Neuronal stem cell (in vitro differentiated cells): ENCODE data around the gene C5orf63.

ENCODE experiments used
- DNase-seq: peaks from one replicate; pipeline ENCODE4 v3.0.0-alpha.2; 2013; ENCODE audit warnings: low spot score
- H2AFZ ChIP-seq: one replicate; pipeline ENCODE4 v1.6.1; 2013; ENCODE audit warnings: mild to moderate bottlenecking, low read length, inconsistent platforms
- H2AK5ac ChIP-seq: 2 replicates; pipeline ENCODE4 v1.6.1; 2013; ENCODE audit warnings: low read depth, mild to moderate bottlenecking, inconsistent platforms, low read length, moderate library complexity, mixed read lengths
- H2BK120ac ChIP-seq: 2 replicates; pipeline ENCODE4 v1.6.1; 2013; ENCODE audit warnings: low read depth, mild to moderate bottlenecking, inconsistent platforms, low read length, moderate library complexity, mixed read lengths
- H2BK12ac ChIP-seq: one replicate; pipeline ENCODE4 v1.6.1; 2013; ENCODE audit warnings: low read length, inconsistent platforms
- H2BK15ac ChIP-seq: 2 replicates; pipeline ENCODE4 v1.6.1; 2013; ENCODE audit warnings: mild to moderate bottlenecking, low read length, inconsistent platforms, mixed read lengths
- H2BK5ac ChIP-seq: one replicate; pipeline ENCODE4 v1.6.1; 2013; ENCODE audit warnings: inconsistent platforms, mild to moderate bottlenecking, low read length, moderate library complexity
- H3K14ac ChIP-seq: one replicate; pipeline ENCODE4 v1.6.1; 2013; ENCODE audit warnings: low read length, inconsistent platforms
- H3K18ac ChIP-seq: 2 replicates; pipeline ENCODE4 v1.6.1; 2013; ENCODE audit warnings: low read length, inconsistent platforms
- H3K23ac ChIP-seq: 2 replicates; pipeline ENCODE4 v1.6.1; 2013; ENCODE audit warnings: low read depth, mild to moderate bottlenecking, mixed read lengths, low read length, inconsistent platforms; ENCODE audit not compliant: poor library complexity
- H3K27ac ChIP-seq: replicated peaks from 3 replicates; pipeline ENCODE4 v1.5.1; 2013; ENCODE audit warnings: low read length, inconsistent platforms
- H3K27me3 ChIP-seq, 3 experiments: 2 replicates each; pipeline ENCODE4 v1.6.1; 2013; ENCODE audit warnings: low read length in 3 of 3, mild to moderate bottlenecking in 2 of 3, inconsistent platforms in 1 of 3, low read depth in 1 of 3, mixed read lengths in 1 of 3, moderate library complexity in 1 of 3; ENCODE audit not compliant: control insufficient read depth in 3 of 3, insufficient read depth in 3 of 3
- H3K36me3 ChIP-seq, 2 donors: replicated peaks in 1 of 2; 2 replicates each; pipeline ENCODE4 v1.6.1; 2013; ENCODE audit warnings: low read length in 2 of 2; ENCODE audit not compliant: control insufficient read depth in 2 of 2, insufficient read depth in 2 of 2
- H3K4ac ChIP-seq: 2 replicates; pipeline ENCODE4 v1.6.1; 2013; ENCODE audit warnings: inconsistent platforms, mild to moderate bottlenecking, low read length, moderate library complexity
- H3K4me1 ChIP-seq, 2 donors: 1 replicate in 1 of 2; 2 replicates in 1 of 2; pipeline ENCODE4 v1.6.1; 2013; ENCODE audit warnings: low read length in 2 of 2, low read depth in 1 of 2; ENCODE audit not compliant: control insufficient read depth in 2 of 2, insufficient read depth in 1 of 2
- H3K4me2 ChIP-seq: one replicate; pipeline ENCODE4 v1.6.1; 2013; ENCODE audit warnings: mild to moderate bottlenecking, low read length, inconsistent platforms; ENCODE audit not compliant: insufficient read depth, poor library complexity, severe bottlenecking
- H3K4me3 ChIP-seq, 2 donors: 2 replicates each; pipeline ENCODE4 v1.5.1; 2013; ENCODE audit warnings: low read length in 2 of 2, mild to moderate bottlenecking in 2 of 2, inconsistent platforms in 1 of 2, moderate library complexity in 1 of 2
- H3K79me1 ChIP-seq: one replicate; pipeline ENCODE4 v1.6.1; 2013; ENCODE audit warnings: low read depth, mild to moderate bottlenecking, inconsistent platforms, low read length, moderate library complexity
- H3K9ac ChIP-seq: one replicate; pipeline ENCODE4 v1.6.1; 2013; ENCODE audit warnings: mild to moderate bottlenecking, low read depth, low read length, inconsistent platforms; ENCODE audit not compliant: poor library complexity
- H3K9me3 ChIP-seq, 2 donors: replicated peaks in 1 of 2; 2 replicates each; pipeline versions ENCODE3 to v1.6.1; 2013; ENCODE audit warnings: low read length in 2 of 2, mild to moderate bottlenecking in 2 of 2, inconsistent platforms in 1 of 2, low read depth in 1 of 2, mixed read lengths in 1 of 2, moderate library complexity in 1 of 2; ENCODE audit not compliant: control insufficient read depth in 2 of 2, insufficient read depth in 1 of 2
- H4K8ac ChIP-seq: one replicate; pipeline ENCODE4 v1.6.1; 2013; ENCODE audit warnings: low read depth, mild to moderate bottlenecking, inconsistent platforms, low read length, moderate library complexity
- H4K91ac ChIP-seq: one replicate; pipeline ENCODE4 v1.6.1; 2013; ENCODE audit warnings: low read length, low read depth, mild to moderate bottlenecking, inconsistent platforms; ENCODE audit not compliant: poor library complexity
- WGBS, 2 donors: extraction: QIAGEN DNeasy Blood & Tissue Kit; methylation state at CpG; one replicate each; pipeline ENCODE4 v1.1.7; 2013; ENCODE audit warnings: missing lambda C conversion rate in 2 of 2, mixed read lengths in 1 of 2; ENCODE audit not compliant: insufficient read length in 2 of 2, insufficient replicate concordance in 1 of 2; ENCODE audit errors: extremely low coverage in 2 of 2; 5-methylcytosine and 5-hydroxymethylcytosine counted together

Gene C5orf63

GRCh38 chr5:127088251-127088650, 14.9 kb upstream of the C5orf63 start:
- H3K36me3 ChIP-seq, result no peaks in the 10 kb centered on the region
- no peak overlapping the region for H3K27ac ChIP-seq
- H2AFZ ChIP-seq, result no peak overlapping the region
- no peak overlapping the region for H3K18ac ChIP-seq
- no peaks in the 10 kb centered on the region for H3K9me3 ChIP-seq
- no peak overlapping the region for H4K91ac ChIP-seq
- H3K79me1 ChIP-seq, result no peaks in the 10 kb centered on the region
- H3K23ac ChIP-seq, result no peak overlapping the region
- no peak overlapping the region for H2AK5ac ChIP-seq
- H3K4me2 ChIP-seq, result no peak overlapping the region
- WGBS, 2 donors, result no CpG with 5 or more reads among the region's 1 CpG
- no peak overlapping the region for H3K4ac ChIP-seq
- no peak for DNase-seq
- no peak overlapping the region for H2BK120ac ChIP-seq
- H2BK12ac ChIP-seq, result no peak overlapping the region
- H2BK5ac ChIP-seq, result no peak overlapping the region
- no peak overlapping the region for H3K4me3 ChIP-seq
- peaks cover 8 to 30% of the 10 kb centered on the region in 2 donors for H3K4me1 ChIP-seq
- H4K8ac ChIP-seq, result no peak overlapping the region
- no peaks in the 10 kb centered on the region for H3K27me3 ChIP-seq
- H3K14ac ChIP-seq, result no peak overlapping the region
- no peak overlapping the region for H3K9ac ChIP-seq
- no peak overlapping the region for H2BK15ac ChIP-seq

GRCh38 chr5:127086589-127086988, 13.3 kb upstream of the C5orf63 start:
- Histone ChIP-seq H3K4ac (no peak overlapping the region), H3K4me1 (peaks cover 8 to 28% of the 10 kb centered on the region in 2 donors), H3K36me3 (no peaks in the 10 kb centered on the region), H3K79me1 (no peaks in the 10 kb centered on the region), H3K23ac (no peak overlapping the region), H2BK120ac (no peak overlapping the region), H4K8ac (no peak overlapping the region), H3K14ac (no peak overlapping the region), H3K4me2 (no peak overlapping the region), H3K9me3 (no peaks in the 10 kb centered on the region), H2BK5ac (no peak overlapping the region), H2AK5ac (no peak overlapping the region), H3K4me3 (no peak overlapping the region), H2AFZ (peak overlapping the region; percentile 25), H3K27ac (no peak overlapping the region), H4K91ac (no peak overlapping the region), H2BK15ac (no peak overlapping the region), H3K18ac (no peak overlapping the region), H2BK12ac (no peak overlapping the region), H3K27me3 (no peaks in the 10 kb centered on the region), H3K9ac (no peak overlapping the region)
- no CpG with 5 or more reads among the region's 2 CpGs for WGBS, 2 donors
- no peak for DNase-seq

- Histone ChIP-seq H2AK5ac (no peak overlapping the region), H3K14ac (no peak overlapping the region), H4K91ac (no peak overlapping the region), H3K4me2 (no peak overlapping the region), H3K18ac (no peak overlapping the region), H2BK120ac (no peak overlapping the region), H3K27ac (no peak overlapping the region), H2BK5ac (no peak overlapping the region), H2BK15ac (no peak overlapping the region), H3K9me3 (no peaks in the 10 kb centered on the region), H3K36me3 (no peaks in the 10 kb centered on the region), H3K79me1 (no peaks in the 10 kb centered on the region), H4K8ac (no peak overlapping the region), H2BK12ac (no peak overlapping the region), H3K4me3 (no peak overlapping the region), H3K23ac (no peak overlapping the region), H3K4me1 (peaks cover 8 to 28% of the 10 kb centered on the region in 2 donors), H3K9ac (no peak overlapping the region), H3K4ac (no peak overlapping the region), H2AFZ (peak overlapping the region; percentile 47), H3K27me3 (no peaks in the 10 kb centered on the region)
- DNase-seq, result no peak
- WGBS, 2 donors, result no CpG with 5 or more reads among the region's 5 CpGs
Measured at GRCh38 chr5:127085796-127086195, 12.5 kb upstream of the C5orf63 start.

- H3K4me3 ChIP-seq, result no peak overlapping the region
- no peaks in the 10 kb centered on the region for H3K79me1 ChIP-seq
- WGBS, 2 donors, result no CpG with 5 or more reads among the region's 2 CpGs
- no peaks in the 10 kb centered on the region for H3K9me3 ChIP-seq
- H3K9ac ChIP-seq, result no peak overlapping the region
- H3K18ac ChIP-seq, result no peak overlapping the region
- no peaks in the 10 kb centered on the region for H3K36me3 ChIP-seq
- no peak overlapping the region for H4K91ac ChIP-seq
- no peak overlapping the region for H3K4ac ChIP-seq
- DNase-seq, result no peak
- no peak overlapping the region for H4K8ac ChIP-seq
- no peak overlapping the region for H2BK5ac ChIP-seq
- H3K27me3 ChIP-seq, result no peaks in the 10 kb centered on the region
- H2AFZ ChIP-seq, result peak overlapping the region; percentile 47
- no peak overlapping the region for H3K27ac ChIP-seq
- H3K23ac ChIP-seq, result no peak overlapping the region
- H3K14ac ChIP-seq, result no peak overlapping the region
- H2BK12ac ChIP-seq, result no peak overlapping the region
- H3K4me2 ChIP-seq, result no peak overlapping the region
- H2BK15ac ChIP-seq, result no peak overlapping the region
- no peak overlapping the region for H2AK5ac ChIP-seq
- peaks cover 8 to 31% of the 10 kb centered on the region in 2 donors for H3K4me1 ChIP-seq
- no peak overlapping the region for H2BK120ac ChIP-seq
Measured at GRCh38 chr5:127085371-127085770, 12.1 kb upstream of the C5orf63 start.
